Esophagus (tissue), 2 donors: ENCODE measurements around the gene RAMAC. TPM values are rescaled to one million over a fixed set of nuclear protein-coding genes. Genes with fewer than 3 reads are reported as not detected.
"Not testable (repeated sequence)": the region's sequence is repeated elsewhere in the genome, so short reads cannot be mapped to it uniquely, and the experiment has no call there.

Experiments
- H3K27ac ChIP-seq, 2 donors: one replicate each; pipeline ENCODE4 v1.5.1; 2013; ENCODE audit warnings: low read depth in 2 of 2, mild to moderate bottlenecking in 2 of 2, inconsistent platforms in 1 of 2, low read length in 1 of 2, moderate library complexity in 1 of 2
- H3K27me3 ChIP-seq, 2 donors: one replicate each; pipeline ENCODE4 v1.6.1; 2013; ENCODE audit warnings: low read length in 2 of 2, control low read depth in 1 of 2, mild to moderate bottlenecking in 1 of 2; ENCODE audit not compliant: insufficient read depth in 2 of 2, control insufficient read depth in 1 of 2
- H3K36me3 ChIP-seq, 2 donors: one replicate each; pipeline ENCODE4 v1.6.1; 2013; ENCODE audit warnings: low read length in 1 of 2; ENCODE audit not compliant: control insufficient read depth in 2 of 2, insufficient read depth in 2 of 2
- H3K4me1 ChIP-seq, 2 donors: one replicate each; pipeline ENCODE4 v1.6.1; 2013; ENCODE audit warnings: low read length in 1 of 2; ENCODE audit not compliant: control insufficient read depth in 2 of 2, insufficient read depth in 2 of 2
- H3K4me3 ChIP-seq, 2 donors: one replicate each; pipeline ENCODE4 v1.5.1; 2013; ENCODE audit warnings: low read length in 2 of 2, mild to moderate bottlenecking in 2 of 2, low read depth in 1 of 2, moderate library complexity in 1 of 2
- H3K9me3 ChIP-seq, 2 donors: one replicate each; pipeline ENCODE4 v1.6.1; 2013; ENCODE audit warnings: mild to moderate bottlenecking in 2 of 2, low read depth in 1 of 2, low read length in 1 of 2, moderate library complexity in 1 of 2; ENCODE audit not compliant: control insufficient read depth in 2 of 2, insufficient read depth in 1 of 2
- WGBS, 2 donors: extraction: QIAGEN DNeasy Blood & Tissue Kit; methylation state at CpG; one replicate each; pipeline ENCODE4 v1.1.7; 2013; 5-methylcytosine and 5-hydroxymethylcytosine counted together
- polyA plus RNA-seq, 2 donors: library from polyadenylated mRNA; stranded (reverse); fragments of 200-250 nt; gene quantifications; one replicate each; pipeline ENCODE4 v1.2.3, GENCODE V29; 2013
- donor health status: healthy with polysubstance abuse.
- donor health status: Bipolar disorder and iron deficiency.

The RAMAC gene
- polyA plus RNA-seq, 2 donors = 26.3 to 28.2 TPM

DNA sequence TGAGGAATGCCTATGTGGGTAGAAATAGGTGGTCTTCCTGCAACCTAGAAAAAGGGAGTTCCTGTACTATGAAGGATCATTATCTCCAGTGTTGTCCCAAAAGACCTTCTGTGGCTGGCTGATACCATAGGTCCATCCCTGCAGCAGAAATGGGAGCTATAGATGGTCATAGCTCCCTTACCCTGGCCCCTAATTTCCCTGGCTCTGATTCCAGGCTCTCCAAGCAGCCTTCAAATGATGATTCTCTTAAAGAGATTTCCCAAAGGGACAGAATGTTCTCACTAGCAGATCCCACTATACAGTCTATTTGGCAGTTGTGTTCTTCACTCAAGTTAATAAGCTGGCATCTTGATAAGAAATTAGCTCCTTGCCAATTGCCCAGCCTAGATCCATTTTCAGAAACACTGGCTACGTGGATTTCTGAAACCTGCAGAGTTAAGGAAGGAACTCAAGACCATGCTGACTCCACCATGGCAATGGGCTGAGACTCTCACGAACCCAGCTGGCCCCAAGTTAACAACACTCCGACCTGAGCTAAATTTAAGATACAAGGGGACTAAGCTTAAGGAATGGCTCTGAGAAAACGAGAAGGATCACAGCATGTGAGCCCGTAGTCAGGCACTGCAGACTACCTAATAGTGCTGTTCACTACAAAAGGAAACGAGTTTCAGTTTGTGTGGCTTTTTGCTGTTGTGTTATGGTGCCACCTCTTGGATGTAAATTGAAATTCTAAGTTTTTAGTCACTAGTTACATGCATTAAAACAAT is 14.1 kb downstream of the RAMAC start:
- H3K4me3 ChIP-seq = peak overlapping the region; percentile 19 to 41

DNA sequence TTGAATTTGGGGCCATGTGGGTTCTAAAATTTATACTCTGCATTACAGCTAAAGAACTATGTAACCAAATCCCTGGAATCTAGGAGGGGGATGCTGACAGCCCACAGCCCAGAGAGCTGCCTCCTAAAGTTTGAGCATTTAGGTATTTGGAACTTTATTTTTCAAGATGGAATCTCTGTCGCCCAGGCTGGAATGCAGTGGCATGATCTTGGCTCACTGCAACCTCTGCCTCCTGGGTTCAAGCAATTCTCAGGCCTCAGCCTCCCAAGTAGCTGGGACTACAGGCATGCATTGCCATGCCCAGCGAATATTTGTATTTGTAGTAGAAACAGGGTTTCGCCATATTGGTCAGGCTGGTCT is 14.6 kb downstream of the RAMAC start:
- not testable (repeated sequence) for H3K9me3 ChIP-seq, H3K27ac ChIP-seq, H3K4me1 ChIP-seq, H3K4me3 ChIP-seq, H3K36me3 ChIP-seq, H3K27me3 ChIP-seq
- WGBS, 2 donors = 90 to 94% methylated on average over 3 of the region's 3 CpGs

More for the DNA sequence above, 14.1 kb downstream of the RAMAC start:
- 10 to 11% methylated on average over 6 of the region's 6 CpGs for WGBS, 2 donors
- Histone ChIP-seq H3K27me3 (no peaks in the 10 kb centered on the region), H3K27ac (peak overlapping the region in 1 of 2 donors; percentile 20), H3K4me1 (no peaks in the 10 kb centered on the region), H3K36me3 (no peaks in the 10 kb centered on the region), H3K9me3 (no peaks in the 10 kb centered on the region)

DNA sequence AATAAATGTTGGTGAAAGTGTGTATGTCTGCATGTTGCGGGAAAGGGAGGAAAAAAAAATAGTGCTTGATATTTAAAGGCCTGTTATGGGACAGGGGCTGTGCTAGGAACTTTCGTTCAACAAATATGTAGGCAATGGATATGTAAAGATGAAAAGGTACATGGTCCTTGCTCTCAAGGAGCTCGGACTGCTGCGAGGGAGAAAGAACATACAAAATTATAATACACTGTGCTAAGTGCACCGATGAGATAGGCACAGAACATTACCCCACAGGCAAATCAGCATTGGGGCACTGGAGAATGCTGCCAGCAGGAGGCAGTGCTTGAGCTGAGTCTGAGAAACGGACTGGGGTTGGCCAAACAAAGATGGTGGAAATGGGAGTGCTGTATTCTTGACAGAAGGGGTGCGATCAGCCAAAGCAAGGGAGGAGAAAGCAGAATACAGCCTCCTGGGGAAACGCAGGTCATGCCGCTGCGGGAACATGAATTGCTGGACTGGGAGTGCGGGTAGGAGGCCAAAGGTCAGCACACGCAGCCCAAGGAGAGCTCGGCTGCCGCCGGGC is 24.8 kb downstream of the RAMAC start:
- Histone ChIP-seq H3K27ac (peak overlapping the region; percentile 94 to 96), H3K27me3 (no peaks in the 10 kb centered on the region), H3K4me3 (peak overlapping the region; percentile 85 to 98), H3K4me1 (peaks cover 10% of the 10 kb centered on the region in 2 donors), H3K36me3 (peaks cover 3 to 5% of the 10 kb centered on the region in 2 donors), H3K9me3 (no peaks in the 10 kb centered on the region)
- 8 to 9% methylated on average over 12 to 15 of the region's 15 CpGs for WGBS, 2 donors

DNA sequence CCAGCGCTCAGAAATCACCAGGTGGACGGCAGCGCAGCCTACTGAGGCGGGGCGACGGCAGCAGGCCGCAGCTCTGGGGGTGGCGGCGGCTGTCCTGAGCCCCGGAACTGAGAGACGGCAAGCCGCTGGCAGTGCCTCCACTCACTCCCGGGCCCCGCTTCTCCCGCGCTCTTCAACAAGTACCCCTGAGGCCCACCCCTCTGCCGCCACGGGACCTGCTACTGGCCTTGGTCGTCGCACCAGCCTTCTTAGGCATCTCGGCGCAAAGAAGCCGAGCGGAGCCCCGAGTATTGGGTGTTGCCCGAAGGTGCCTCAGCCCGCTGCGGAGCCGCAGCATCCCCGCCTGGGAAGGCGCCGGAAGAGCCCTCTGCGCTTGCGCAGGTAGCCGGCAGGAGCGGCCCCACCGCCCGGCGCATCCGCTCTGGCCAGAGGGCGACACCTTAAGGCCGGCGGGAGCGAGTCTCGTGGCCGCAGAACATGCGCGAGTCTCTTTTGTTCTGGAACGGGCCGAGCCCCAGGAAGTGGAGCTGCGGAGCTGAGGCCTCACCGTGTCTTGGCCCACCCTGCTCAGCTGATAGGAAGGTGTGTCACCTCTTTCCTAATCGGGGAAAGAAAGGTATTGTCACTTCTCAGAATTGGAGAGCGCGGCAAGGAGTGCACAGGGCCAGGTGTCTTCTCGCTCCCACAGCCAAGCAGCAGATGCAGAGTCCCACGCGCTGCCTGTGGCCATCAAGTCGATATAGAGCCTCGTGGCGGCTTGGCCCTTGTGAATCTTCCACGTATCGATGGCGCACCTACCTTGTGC is 25.5 kb downstream of the RAMAC start, which contains the start of gene C15orf40:
Gene C15orf40 (minus strand): TSS at position 369 of the 805 bp plus-strand sequence. CDS start 32 bp downstream, at position 337.
- WGBS, 2 donors = 1% methylated on average over 63 to 64 of the region's 64 CpGs

DNA sequence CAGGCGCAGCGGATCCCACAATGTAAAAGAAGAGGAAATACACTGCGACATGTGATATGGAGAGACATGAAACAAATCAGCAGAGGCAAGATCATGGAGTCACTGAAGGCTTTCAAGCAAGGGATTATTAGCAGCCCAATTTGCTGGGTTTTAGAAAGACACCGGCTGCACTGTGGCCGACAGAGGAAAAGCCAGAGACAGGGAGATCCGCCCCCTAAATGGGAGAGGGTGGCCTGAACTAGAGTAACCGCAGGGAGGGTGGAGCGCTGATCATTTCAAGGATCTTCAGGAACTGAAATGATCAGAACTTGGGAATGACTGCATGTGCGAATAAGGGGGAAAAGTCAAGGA is 26.0 kb downstream of the RAMAC start:
- no peaks in the 10 kb centered on the region for H3K27me3 ChIP-seq
- H3K9me3 ChIP-seq = no peaks in the 10 kb centered on the region
- peak overlapping the region; percentile 94 to 96 for H3K27ac ChIP-seq
- peak overlapping the region; percentile 85 to 98 for H3K4me3 ChIP-seq
- 52 to 54% methylated on average over 9 of the region's 9 CpGs for WGBS, 2 donors
- H3K36me3 ChIP-seq = peaks cover 2 to 7% of the 10 kb centered on the region in 2 donors
- peaks cover 10% of the 10 kb centered on the region in 2 donors for H3K4me1 ChIP-seq

More for the DNA sequence above, 25.5 kb downstream of the RAMAC start, which contains the start of gene C15orf40:
- Histone ChIP-seq H3K4me1 (peaks cover 10% of the 10 kb centered on the region in 2 donors), H3K27me3 (no peaks in the 10 kb centered on the region), H3K9me3 (no peaks in the 10 kb centered on the region), H3K27ac (peak within 1 kb of the TSS; percentile 94 to 96), H3K4me3 (peak within 1 kb of the TSS; percentile 85 to 98), H3K36me3 (peaks cover 3 to 5% of the 10 kb centered on the region in 2 donors)

DNA sequence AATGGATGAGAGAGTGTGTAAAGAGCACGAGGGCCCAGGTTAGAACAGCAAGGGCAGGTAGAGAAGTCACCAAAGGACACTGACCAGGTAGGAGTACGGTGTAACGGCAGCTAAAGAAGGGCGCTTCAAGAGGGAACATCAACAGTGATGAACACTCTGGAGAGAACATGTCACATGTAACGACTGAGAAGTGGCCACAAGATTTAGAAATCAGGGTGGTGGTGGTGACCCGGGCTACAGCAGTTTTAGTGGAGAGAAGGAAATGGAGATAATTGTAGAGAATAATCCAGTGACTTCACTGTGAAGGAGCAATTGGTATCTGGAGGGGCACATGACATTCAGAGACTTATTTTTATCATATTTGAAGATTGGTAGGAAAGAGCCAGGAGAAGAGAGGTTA is 26.6 kb downstream of the RAMAC start:
- WGBS, 2 donors = 93 to 97% methylated on average over 6 of the region's 6 CpGs
- peaks cover 10% of the 10 kb centered on the region in 2 donors for H3K4me1 ChIP-seq
- no peak overlapping the region for H3K27ac ChIP-seq
- no peaks in the 10 kb centered on the region for H3K27me3 ChIP-seq
- H3K9me3 ChIP-seq = no peaks in the 10 kb centered on the region
- no peak overlapping the region for H3K4me3 ChIP-seq
- H3K36me3 ChIP-seq = peaks cover 0 to 8% of the 10 kb centered on the region in 2 donors

DNA sequence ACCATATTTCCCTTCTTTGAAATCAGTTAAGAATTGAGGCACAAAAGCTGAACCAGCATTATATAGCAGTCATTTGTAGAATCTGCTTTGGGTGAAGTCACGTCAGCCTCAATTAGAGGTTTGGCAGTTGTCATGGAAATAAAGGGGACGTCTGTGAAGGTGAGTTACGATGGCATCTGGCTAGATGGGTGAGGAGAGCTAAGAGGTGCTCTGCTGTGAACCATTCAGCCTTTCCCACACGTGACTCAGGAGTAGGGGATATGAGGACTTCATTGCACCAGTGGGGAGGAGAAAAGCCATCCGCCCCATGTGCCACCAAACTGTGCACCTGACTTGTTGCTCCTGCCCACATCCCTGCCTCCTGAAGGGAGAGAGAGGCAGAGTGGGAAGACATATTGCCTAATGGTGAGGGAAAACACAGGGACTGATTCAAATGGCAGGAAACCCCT is 28.2 kb downstream of the RAMAC start:
- no peak overlapping the region for H3K4me3 ChIP-seq
- peaks cover 10% of the 10 kb centered on the region in 2 donors for H3K4me1 ChIP-seq
- H3K27ac ChIP-seq = no peak overlapping the region
- H3K36me3 ChIP-seq = peaks cover 0 to 6% of the 10 kb centered on the region in 2 donors
- no peaks in the 10 kb centered on the region for H3K9me3 ChIP-seq
- WGBS, 2 donors = 70 to 71% methylated on average over 5 of the region's 5 CpGs
- no peaks in the 10 kb centered on the region for H3K27me3 ChIP-seq

DNA sequence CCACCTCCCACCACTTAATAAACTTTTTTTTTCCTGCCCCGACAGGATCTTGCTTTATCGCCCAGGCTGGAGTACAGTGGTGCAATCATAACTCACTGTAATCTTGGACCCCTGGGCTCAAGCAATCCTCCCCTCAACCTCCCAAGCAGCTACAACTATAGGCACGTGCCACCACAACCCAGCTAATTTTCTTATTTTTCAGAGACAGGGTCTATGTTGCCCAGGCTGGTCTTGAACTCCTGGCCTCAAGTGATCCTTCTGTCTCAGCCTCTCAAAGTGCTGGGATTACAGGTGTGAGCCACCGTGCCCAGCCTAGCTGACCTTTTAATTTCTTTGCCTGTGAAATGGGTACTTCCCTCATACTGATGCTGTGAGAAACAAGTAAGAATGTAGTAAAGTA is 29.4 kb downstream of the RAMAC start:
- H3K27ac ChIP-seq = no peak overlapping the region
- H3K4me1 ChIP-seq = peaks cover 7 to 10% of the 10 kb centered on the region in 2 donors
- H3K36me3 ChIP-seq = peaks cover 3% of the 10 kb centered on the region in 2 donors
- no peaks in the 10 kb centered on the region for H3K9me3 ChIP-seq
- no peaks in the 10 kb centered on the region for H3K27me3 ChIP-seq
- WGBS, 2 donors = 86 to 93% methylated on average over 4 of the region's 4 CpGs
- H3K4me3 ChIP-seq = no peak overlapping the region

DNA sequence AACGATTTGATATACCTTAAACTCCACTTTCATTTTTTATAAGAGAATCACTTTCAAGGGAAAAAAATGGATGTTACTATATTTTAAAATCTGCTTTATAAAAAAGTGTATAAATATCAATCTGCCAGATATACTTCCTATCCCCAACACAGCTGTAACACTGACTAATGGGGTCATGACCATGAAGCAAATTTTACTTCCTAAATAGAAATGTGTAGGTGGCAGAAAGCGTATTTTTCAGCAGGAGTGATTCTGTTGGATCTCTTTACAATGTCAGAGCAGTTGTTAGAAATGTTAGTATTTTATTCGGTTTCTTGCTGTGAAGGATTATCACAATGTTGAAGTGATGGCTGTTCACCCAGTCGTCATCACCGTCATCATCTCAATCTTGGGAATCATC is 30.9 kb downstream of the RAMAC start:
- peaks cover 3% of the 10 kb centered on the region in 2 donors for H3K36me3 ChIP-seq
- no peak overlapping the region for H3K4me3 ChIP-seq
- no peaks in the 10 kb centered on the region for H3K27me3 ChIP-seq
- peaks cover 2 to 7% of the 10 kb centered on the region in 2 donors for H3K4me1 ChIP-seq
- no peak overlapping the region for H3K27ac ChIP-seq
- 86 to 89% methylated on average over 5 of the region's 5 CpGs for WGBS, 2 donors
- no peaks in the 10 kb centered on the region for H3K9me3 ChIP-seq
